IPS-20b (cell line): Measurements from ENCODE around the gene MDK.
A peak's percentile ranks its signal among the peaks of the same experiment; 100 is the strongest.
"Not testable (repeated sequence)": the region's sequence is repeated elsewhere in the genome, so short reads cannot be mapped to it uniquely, and the experiment has no call there.

ENCODE experiments used
- H3K27ac ChIP-seq: one replicate; pipeline ENCODE4 v1.5.1; 2013; ENCODE audit warnings: low read length
- H3K27me3 ChIP-seq: 2 replicates; pipeline ENCODE4 v1.6.1; 2013; ENCODE audit warnings: mild to moderate bottlenecking, low read length, inconsistent platforms; ENCODE audit not compliant: insufficient read depth
- H3K36me3 ChIP-seq: 2 replicates; pipeline ENCODE4 v1.6.1; 2013; ENCODE audit warnings: low read depth, mild to moderate bottlenecking, inconsistent platforms, low read length, moderate library complexity; ENCODE audit not compliant: insufficient read depth
- H3K4me1 ChIP-seq: 2 replicates; pipeline ENCODE4 v1.6.1; 2013; ENCODE audit warnings: mild to moderate bottlenecking, control low read depth, inconsistent platforms, low read length, moderate library complexity; ENCODE audit not compliant: insufficient read depth
- H3K4me3 ChIP-seq: 2 replicates; pipeline ENCODE4 v1.5.1; 2013; ENCODE audit warnings: mild to moderate bottlenecking, low read length, inconsistent platforms
- H3K9ac ChIP-seq: 2 replicates; pipeline ENCODE4 v1.6.1; 2013; ENCODE audit warnings: low read depth, mild to moderate bottlenecking, inconsistent platforms, low read length, moderate library complexity
- H3K9me3 ChIP-seq: 2 replicates; pipeline ENCODE4 v1.6.1; 2013; ENCODE audit warnings: mild to moderate bottlenecking, low read depth, low read length, inconsistent platforms; ENCODE audit not compliant: insufficient read depth

Gene MDK

GRCh38 chr11:46371262-46371661 lies 10.2 kb upstream of the MDK start:
- H3K27ac ChIP-seq, H3K9me3 ChIP-seq, H3K4me3 ChIP-seq, H3K9ac ChIP-seq, H3K4me1 ChIP-seq, H3K27me3 ChIP-seq: not testable (repeated sequence)
- H3K36me3 ChIP-seq: peaks cover 58% of the 10 kb centered on the region

GRCh38 chr11:46372086-46372485 lies 9.4 kb upstream of the MDK start:
- H3K9me3 ChIP-seq: no peaks in the 10 kb centered on the region
- no peak overlapping the region for H3K9ac ChIP-seq
- no peaks in the 10 kb centered on the region for H3K4me1 ChIP-seq
- H3K4me3 ChIP-seq: no peak overlapping the region
- H3K36me3 ChIP-seq: peaks cover 63% of the 10 kb centered on the region
- no peak overlapping the region for H3K27ac ChIP-seq
- H3K27me3 ChIP-seq: no peaks in the 10 kb centered on the region

- H3K36me3 ChIP-seq: peaks cover 66% of the 10 kb centered on the region
- H3K27me3 ChIP-seq, H3K4me1 ChIP-seq, H3K27ac ChIP-seq, H3K9me3 ChIP-seq, H3K9ac ChIP-seq, H3K4me3 ChIP-seq: not testable (repeated sequence)
Measured at GRCh38 chr11:46372501-46372900, 9.0 kb upstream of the MDK start.

DNA sequence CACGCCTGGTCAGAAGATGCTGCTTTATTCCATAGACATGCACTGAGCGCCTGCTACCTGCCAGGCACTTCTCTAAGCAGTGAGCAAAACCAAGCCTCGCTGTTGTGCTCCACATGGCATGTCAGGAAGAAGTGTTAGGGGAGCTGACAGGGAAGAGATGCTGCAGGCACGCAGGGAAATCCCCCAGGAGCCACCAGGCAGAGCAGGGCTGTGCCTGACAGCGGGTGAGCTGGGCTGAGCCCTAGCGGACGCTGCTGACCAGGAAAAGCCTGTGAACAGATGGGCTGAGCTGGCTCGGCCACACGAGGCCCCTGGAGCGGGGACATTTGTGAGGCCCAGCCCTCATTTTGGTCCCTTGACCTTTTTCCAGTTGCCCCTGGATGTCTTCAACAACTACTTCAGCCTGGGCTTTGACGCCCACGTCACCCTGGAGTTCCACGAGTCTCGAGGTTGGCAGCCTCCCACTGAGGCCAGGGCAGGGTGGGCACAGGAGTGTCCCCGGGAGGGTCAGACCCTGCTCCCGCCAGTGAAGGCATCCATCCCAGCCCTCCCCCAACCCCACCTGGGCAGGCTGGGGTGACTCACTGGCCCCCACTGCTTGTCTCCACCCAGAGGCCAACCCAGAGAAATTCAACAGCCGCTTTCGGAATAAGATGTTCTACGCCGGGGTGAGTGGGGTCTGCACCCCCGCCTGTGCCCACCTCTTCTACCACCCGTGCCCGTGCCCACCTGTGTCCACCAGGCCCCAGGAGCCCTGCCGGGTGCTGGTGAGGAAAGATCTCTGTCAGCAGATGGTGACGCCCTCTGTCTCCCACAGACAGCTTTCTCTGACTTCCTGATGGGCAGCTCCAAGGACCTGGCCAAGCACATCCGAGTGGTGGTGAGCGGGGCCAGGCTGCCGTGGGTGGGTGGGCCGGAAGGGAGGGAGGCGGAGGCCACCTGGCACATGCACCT lies 7.4 kb upstream of the MDK start:
- Histone ChIP-seq H3K27ac (no peak overlapping the region), H3K9me3 (no peaks in the 10 kb centered on the region), H3K36me3 (peaks cover 64% of the 10 kb centered on the region), H3K9ac (no peak overlapping the region), H3K4me3 (no peak overlapping the region), H3K4me1 (no peaks in the 10 kb centered on the region), H3K27me3 (no peaks in the 10 kb centered on the region)

GRCh38 chr11:46374815-46375214 lies 6.7 kb upstream of the MDK start:
- Histone ChIP-seq H3K27ac (no peak overlapping the region), H3K4me3 (no peak overlapping the region), H3K9ac (no peak overlapping the region), H3K36me3 (peaks cover 61% of the 10 kb centered on the region), H3K9me3 (no peaks in the 10 kb centered on the region), H3K27me3 (no peaks in the 10 kb centered on the region), H3K4me1 (no peaks in the 10 kb centered on the region)

DNA sequence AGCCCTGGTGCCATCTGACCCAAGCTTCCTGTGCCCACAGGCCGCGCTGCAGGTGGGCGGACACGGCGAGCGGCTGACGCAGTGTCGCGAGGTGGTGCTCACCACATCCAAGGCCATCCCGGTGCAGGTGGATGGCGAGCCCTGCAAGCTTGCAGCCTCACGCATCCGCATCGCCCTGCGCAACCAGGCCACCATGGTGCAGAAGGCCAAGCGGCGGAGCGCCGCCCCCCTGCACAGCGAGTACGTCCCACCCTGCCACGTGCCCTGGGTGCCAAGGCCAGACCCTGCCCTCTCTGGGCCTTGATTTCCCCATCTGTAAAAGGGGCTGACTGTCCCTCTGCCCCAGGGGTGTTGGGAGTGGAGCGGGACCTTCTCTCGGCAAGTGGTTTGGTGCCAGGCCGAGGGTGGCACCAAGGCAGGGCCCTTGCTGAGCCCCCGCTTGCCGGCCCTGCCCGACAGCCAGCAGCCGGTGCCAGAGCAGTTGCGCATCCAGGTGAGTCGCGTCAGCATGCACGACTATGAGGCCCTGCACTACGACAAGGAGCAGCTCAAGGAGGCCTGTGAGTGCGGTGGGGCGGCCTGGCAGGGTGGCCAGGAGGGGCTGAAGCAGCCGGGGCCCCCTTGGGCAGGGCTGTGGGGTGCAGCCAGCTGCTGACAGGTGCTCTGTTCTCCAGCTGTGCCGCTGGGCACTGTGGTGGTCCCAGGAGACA lies 5.9 kb upstream of the MDK start:
- no peaks in the 10 kb centered on the region for H3K27me3 ChIP-seq
- H3K27ac ChIP-seq: no peak overlapping the region
- H3K36me3 ChIP-seq: peaks cover 55% of the 10 kb centered on the region

DNA sequence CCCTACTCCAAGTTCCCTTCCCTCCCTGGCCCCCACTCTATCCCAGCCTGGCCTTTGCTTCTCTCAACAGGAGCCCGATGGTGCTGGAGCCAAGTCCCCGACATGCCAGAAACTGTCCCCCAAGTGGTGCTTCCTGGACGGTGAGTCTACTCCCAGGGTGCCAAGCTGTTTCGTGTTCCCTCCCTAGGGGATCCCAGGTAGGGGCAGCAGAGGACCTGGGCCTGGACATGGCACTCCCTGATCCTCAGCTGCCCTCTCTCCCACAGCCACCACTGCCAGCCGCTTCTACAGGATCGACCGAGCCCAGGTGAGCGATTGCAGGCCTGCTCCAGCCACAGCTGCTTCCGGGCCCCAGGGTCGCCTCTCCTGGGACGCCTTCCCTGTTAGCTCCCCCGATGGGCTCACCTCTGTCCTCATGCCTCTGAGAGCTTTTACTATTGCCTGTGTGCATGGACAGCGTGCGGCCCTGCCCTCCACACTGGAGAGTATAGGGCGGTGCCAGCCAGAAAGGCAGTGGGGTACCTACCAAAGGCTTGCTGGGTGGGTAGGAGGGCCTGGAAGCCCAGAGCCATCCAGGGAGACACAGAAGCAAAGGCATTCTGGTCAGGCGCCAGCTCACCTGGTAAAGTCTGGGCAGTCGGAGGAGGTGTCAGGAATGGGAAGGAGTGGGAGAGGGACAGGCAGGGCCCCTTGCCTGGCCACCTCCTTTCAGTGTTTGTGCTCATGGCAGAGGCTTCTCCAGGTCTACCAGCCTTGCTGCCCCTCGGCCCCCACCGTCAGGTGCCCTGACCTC lies 5.0 kb upstream of the MDK start:
- H3K36me3 ChIP-seq: peaks cover 54% of the 10 kb centered on the region
- no peaks in the 10 kb centered on the region for H3K27me3 ChIP-seq
- H3K9me3 ChIP-seq: no peaks in the 10 kb centered on the region

More for the DNA sequence above, 5.9 kb upstream of the MDK start:
- Histone ChIP-seq H3K4me3 (no peak overlapping the region), H3K4me1 (no peaks in the 10 kb centered on the region), H3K9me3 (no peaks in the 10 kb centered on the region), H3K9ac (no peak overlapping the region)

GRCh38 chr11:46377290-46377689 lies 4.2 kb upstream of the MDK start:
- H3K4me3 ChIP-seq: no peak overlapping the region
- no peaks in the 10 kb centered on the region for H3K27me3 ChIP-seq
- no peaks in the 10 kb centered on the region for H3K9me3 ChIP-seq
- H3K27ac ChIP-seq: no peak overlapping the region
- H3K4me1 ChIP-seq: no peaks in the 10 kb centered on the region
- H3K36me3 ChIP-seq: peaks cover 46% of the 10 kb centered on the region
- no peak overlapping the region for H3K9ac ChIP-seq

More for the DNA sequence above, 5.0 kb upstream of the MDK start:
- Histone ChIP-seq H3K4me3 (no peak overlapping the region), H3K27ac (no peak overlapping the region), H3K9ac (no peak overlapping the region), H3K4me1 (no peaks in the 10 kb centered on the region)

- no peak overlapping the region for H3K9ac ChIP-seq
- H3K4me1 ChIP-seq: peaks cover under 1% of the 10 kb centered on the region; the same call in 1 of the 2 replicates
- H3K27ac ChIP-seq: no peak overlapping the region
- no peaks in the 10 kb centered on the region for H3K9me3 ChIP-seq
- no peaks in the 10 kb centered on the region for H3K27me3 ChIP-seq
- H3K36me3 ChIP-seq: peaks cover 43% of the 10 kb centered on the region
- H3K4me3 ChIP-seq: no peak overlapping the region
Measured at GRCh38 chr11:46377831-46378230, 3.6 kb upstream of the MDK start.

GRCh38 chr11:46378296-46378695 lies 3.2 kb upstream of the MDK start:
- no peaks in the 10 kb centered on the region for H3K27me3 ChIP-seq
- peaks cover 44% of the 10 kb centered on the region for H3K36me3 ChIP-seq
- no peak overlapping the region for H3K27ac ChIP-seq
- no peaks in the 10 kb centered on the region for H3K9me3 ChIP-seq
- H3K4me1 ChIP-seq: peaks cover 3% of the 10 kb centered on the region; the same call in 1 of the 2 replicates
- H3K4me3 ChIP-seq: no peak overlapping the region
- no peak overlapping the region for H3K9ac ChIP-seq

DNA sequence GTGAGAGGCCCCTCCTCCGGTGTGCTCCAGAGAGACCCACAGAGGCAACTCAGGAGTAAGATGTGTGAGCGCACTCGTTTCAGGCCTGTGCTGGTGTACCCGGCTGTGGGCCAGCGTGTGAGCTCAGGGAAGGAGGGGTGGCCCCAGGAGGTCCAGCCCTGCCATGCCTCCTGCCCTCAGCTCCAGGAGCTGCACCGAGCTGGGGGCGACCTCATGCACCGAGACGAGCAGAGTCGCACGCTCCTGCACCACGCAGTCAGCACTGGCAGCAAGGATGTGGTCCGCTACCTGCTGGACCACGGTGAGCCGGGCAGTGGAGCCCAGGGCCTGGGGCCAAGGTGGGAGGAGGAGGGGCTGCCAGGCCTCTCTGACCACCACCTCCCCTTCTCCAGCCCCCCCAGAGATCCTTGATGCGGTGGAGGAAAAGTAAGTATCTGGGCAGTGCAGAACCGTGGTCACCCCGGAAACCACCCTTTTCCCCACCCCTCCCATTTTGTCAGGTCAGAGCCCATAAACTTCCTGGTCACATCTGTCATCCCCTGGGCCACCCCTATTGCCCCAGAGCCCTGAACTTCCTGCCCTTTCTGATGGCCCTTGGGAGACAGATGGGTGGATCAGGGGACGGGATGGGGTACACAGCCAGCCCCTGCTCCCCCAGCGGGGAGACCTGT lies 2.5 kb upstream of the MDK start:
- no peak overlapping the region for H3K27ac ChIP-seq
- peaks cover 3% of the 10 kb centered on the region; the same call in 1 of the 2 replicates for H3K4me1 ChIP-seq
- H3K4me3 ChIP-seq: peak overlapping the region; percentile 75; the same call in 1 of the 2 replicates
- no peaks in the 10 kb centered on the region for H3K9me3 ChIP-seq
- H3K36me3 ChIP-seq: peaks cover 46% of the 10 kb centered on the region
- peak overlapping the region; percentile 41; the same call in 1 of the 2 replicates for H3K9ac ChIP-seq
- no peaks in the 10 kb centered on the region for H3K27me3 ChIP-seq
